Lung microvascular endothelial cell (primary cell): Measurements from ENCODE around the gene TBATA. TPM values are rescaled to one million over a fixed set of nuclear protein-coding genes. Genes with fewer than 3 reads are reported as not detected.
"Not testable (repeated sequence)": the region's sequence is repeated elsewhere in the genome, so short reads cannot be mapped to it uniquely, and the experiment has no call there.

Source experiments
- DNase-seq, 2 donors: peaks; one replicate each; pipeline versions ENCODE4 v3.0.0 to v3.0.0-alpha.2; 2010; ENCODE audit warnings: low read depth in 2 of 2
- total RNA-seq: library from RNA; depleted of rRNA; stranded (reverse); fragments of >200 nt; gene quantifications from 2 replicates; pipeline ENCODE4 v1.2.1, GENCODE V29; 2014

TBATA gene
- total RNA-seq, 1 donor from 2014 or later: not detected

- no peak for DNase-seq
These were observed 5.4 kb downstream of the TBATA start for GRCh38 chr10:70779511-70780369.

- DNase-seq: no peak
These were observed 6.1 kb downstream of the TBATA start for GRCh38 chr10:70779088-70779487.

GRCh38 chr10:70778267-70778924 lies 6.8 kb downstream of the TBATA start:
- no peak for DNase-seq

GRCh38 chr10:70777063-70777875 lies 7.9 kb downstream of the TBATA start:
- DNase-seq: no peak

- DNase-seq: no peak
These were observed 8.6 kb downstream of the TBATA start for GRCh38 chr10:70776455-70777005.

- no peak for DNase-seq
These were observed 9.3 kb downstream of the TBATA start for GRCh38 chr10:70775679-70776454.

- DNase-seq: no peak
These were observed 10.1 kb downstream of the TBATA start for GRCh38 chr10:70774810-70775678.

GRCh38 chr10:70773965-70774809 lies 11.0 kb downstream of the TBATA start:
- DNase-seq: no peak

GRCh38 chr10:70773461-70773860 lies 11.7 kb downstream of the TBATA start:
- no peak for DNase-seq

GRCh38 chr10:70772627-70773026 lies 12.6 kb downstream of the TBATA start:
- DNase-seq: no peak

GRCh38 chr10:70771311-70772194 lies 13.6 kb downstream of the TBATA start:
- no peak for DNase-seq

- DNase-seq: not testable (repeated sequence)
These were observed 14.7 kb downstream of the TBATA start for GRCh38 chr10:70770516-70770915.

GRCh38 chr10:70770001-70770400 lies 15.2 kb downstream of the TBATA start:
- DNase-seq: no peak

GRCh38 chr10:70769121-70769520 lies 16.1 kb downstream of the TBATA start:
- DNase-seq: no peak

- DNase-seq: not testable (repeated sequence)
These were observed 17.0 kb downstream of the TBATA start for GRCh38 chr10:70768026-70768685.

- DNase-seq: no peak
These were observed 19.2 kb downstream of the TBATA start for GRCh38 chr10:70765794-70766594.

- DNase-seq: no peak
These were observed 21.6 kb downstream of the TBATA start for GRCh38 chr10:70763567-70763966.
